Ovary (tissue), 3 donors: ENCODE measurements around the gene PANK4.

Experiments
- CTCF ChIP-seq, 3 donors: fragments of 450-650 bp in 2 of 3; fragments of 200-600 bp in 1 of 3; IDR thresholded peaks; one replicate each; pipeline versions ENCODE4 v1.5.1 to v1.8.0; 2016 to 2022; ENCODE audit warnings: antibody characterized with exemption in 3 of 3, mild to moderate bottlenecking in 1 of 3
- EP300 ChIP-seq: sonication (generic); formaldehyde crosslinking; IDR thresholded peaks from one replicate; pipeline ENCODE4 v1.6.1; 2017; ENCODE audit warnings: antibody characterized with exemption
- POLR2A ChIP-seq: fragments of 450-650 bp; IDR thresholded peaks from one replicate; pipeline ENCODE4 v1.6.1; 2017; ENCODE audit warnings: antibody characterized with exemption, mild to moderate bottlenecking, moderate library complexity
- donor health status: DM: no; HTN: no; CAD: no.

- no peak for TF ChIP-seq CTCF (IDR thresholded peaks at IDR 0.05)
- TF ChIP-seq EP300, result no peak
- TF ChIP-seq POLR2A, result no peak
Measured at GRCh38 chr1:2528966-2529783, 2.8 kb upstream of the PANK4 start.
